ENCODE measurements around the gene RFXANK. TPM values are rescaled to one million over a fixed set of nuclear protein-coding genes. Genes with fewer than 3 reads are reported as not detected.

Gene RFXANK
- total RNA-seq, 4 donors from 2014 or later: 25.2 to 48.0 (median 32.1) TPM

DNA sequence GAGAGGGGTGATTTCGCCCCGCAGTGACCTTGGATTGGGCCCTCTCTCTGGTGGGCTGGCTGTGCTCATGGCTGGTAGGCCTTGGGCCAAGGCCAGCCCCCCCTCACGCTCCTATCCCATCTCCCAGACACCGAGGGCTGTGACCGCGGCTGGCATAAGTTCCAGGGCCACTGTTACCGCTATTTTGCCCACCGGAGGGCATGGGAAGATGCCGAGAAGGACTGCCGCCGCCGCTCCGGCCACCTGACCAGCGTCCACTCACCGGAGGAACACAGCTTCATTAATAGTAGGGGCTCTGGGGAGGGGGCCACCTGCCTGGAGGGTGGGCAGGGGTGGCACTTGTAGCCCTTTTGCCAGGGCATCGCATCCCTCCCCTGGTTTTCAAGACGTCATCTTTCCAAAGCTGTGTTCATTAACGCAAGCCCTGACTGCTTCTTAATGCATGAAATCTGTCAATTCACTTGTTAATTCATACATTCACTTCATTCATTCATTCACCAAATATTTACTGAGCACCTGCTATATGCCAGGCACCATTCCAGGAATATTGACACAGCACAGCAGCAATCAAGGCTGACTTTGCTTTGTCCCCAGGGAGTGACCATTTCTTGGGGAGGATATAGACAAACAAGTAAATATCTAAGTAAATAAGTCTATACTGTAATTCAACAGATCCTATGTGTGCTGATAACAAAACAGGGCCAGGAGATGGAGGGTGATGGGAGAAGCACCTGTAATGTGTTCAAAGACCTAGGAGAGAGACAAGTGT, 46.3 kb downstream of the RFXANK start:
- no peak for DNase-seq
- H3K27me3 ChIP-seq: peaks cover 0 to 33% (median 0%) of the 10 kb centered on the region in 4 donors
- H3K9me3 ChIP-seq: peaks cover 0 to 30% (median 20%) of the 10 kb centered on the region in 3 donors
- H3K27ac ChIP-seq: no peak overlapping the region
- no peak overlapping the region for H3K4me3 ChIP-seq
- intact Hi-C loops (cut with DNase I): no loop called here
- no peaks in the 10 kb centered on the region for H3K36me3 ChIP-seq
- TF ChIP-seq POLR2A (IDR thresholded peaks at IDR 0.05) (no peak), CTCF (IDR thresholded peaks at IDR 0.05) (no peak)
- H3K4me1 ChIP-seq: no peaks in the 10 kb centered on the region
- WGBS, 2 donors: 77 to 93% methylated on average over 6 to 13 of the region's 18 CpGs

DNA sequence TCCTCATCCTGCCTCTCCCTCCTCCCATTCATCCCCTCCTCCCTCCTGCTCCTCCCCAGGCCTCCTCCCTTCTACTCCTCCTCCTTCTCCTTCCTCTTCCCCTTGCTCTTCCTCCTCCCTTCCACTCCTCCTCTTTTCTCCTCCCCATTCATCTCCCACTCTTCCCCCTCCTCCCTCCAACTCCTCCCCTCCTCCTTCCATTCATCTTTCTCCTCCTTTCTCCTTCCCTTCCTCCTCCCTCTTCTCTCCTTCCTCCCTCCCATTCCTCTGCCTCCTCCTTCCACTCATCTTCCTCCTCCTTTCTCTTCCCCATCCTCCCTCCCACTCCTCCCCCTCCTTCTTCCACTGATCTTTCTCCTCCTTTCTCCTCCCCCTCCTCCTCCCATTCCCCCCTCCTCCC, 47.6 kb downstream of the RFXANK start:
- Histone ChIP-seq H3K27ac (no peak overlapping the region), H3K9me3 (peaks cover 0 to 16% (median 7%) of the 10 kb centered on the region in 3 donors), H3K36me3 (no peaks in the 10 kb centered on the region), H3K27me3 (peaks cover 0 to 33% (median 0%) of the 10 kb centered on the region in 4 donors), H3K4me3 (no peak overlapping the region), H3K4me1 (no peaks in the 10 kb centered on the region)
- intact Hi-C loops (cut with DNase I): no loop called here
- no peak for TF ChIP-seq CTCF (IDR thresholded peaks at IDR 0.05)
- TF ChIP-seq POLR2A (IDR thresholded peaks at IDR 0.05): no peak
- no peak for DNase-seq

DNA sequence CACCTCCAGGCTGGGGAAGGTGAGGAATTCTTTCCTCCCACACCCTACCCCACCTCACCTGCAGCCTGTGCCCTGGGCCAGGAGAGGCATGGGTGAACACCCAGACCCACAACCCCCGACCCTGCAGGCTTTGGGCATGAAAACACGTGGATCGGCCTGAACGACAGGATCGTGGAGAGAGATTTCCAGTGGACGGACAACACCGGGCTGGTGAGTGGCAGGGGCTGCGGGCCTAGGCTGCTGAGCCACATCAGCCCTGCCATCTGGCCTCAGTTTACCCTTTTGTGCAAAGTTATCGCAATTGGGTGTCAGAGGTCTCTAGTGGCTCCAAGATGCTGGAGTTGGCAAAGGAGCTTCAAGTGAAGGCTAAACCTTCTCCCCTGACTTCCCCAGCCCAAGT, 48.4 kb downstream of the RFXANK start:
- peaks cover 0 to 8% (median 0%) of the 10 kb centered on the region in 3 donors for H3K9me3 ChIP-seq
- H3K4me1 ChIP-seq: no peaks in the 10 kb centered on the region
- no peak overlapping the region for H3K4me3 ChIP-seq
- no peak for DNase-seq
- no peaks in the 10 kb centered on the region for H3K36me3 ChIP-seq
- peaks cover 0 to 33% (median 0%) of the 10 kb centered on the region in 4 donors for H3K27me3 ChIP-seq
- WGBS, 2 donors: 69 to 70% methylated on average over 6 to 9 of the region's 9 CpGs
- TF ChIP-seq CTCF (IDR thresholded peaks at IDR 0.05): no peak
- no peak overlapping the region for H3K27ac ChIP-seq
- intact Hi-C loops (cut with DNase I): no loop called here

DNA sequence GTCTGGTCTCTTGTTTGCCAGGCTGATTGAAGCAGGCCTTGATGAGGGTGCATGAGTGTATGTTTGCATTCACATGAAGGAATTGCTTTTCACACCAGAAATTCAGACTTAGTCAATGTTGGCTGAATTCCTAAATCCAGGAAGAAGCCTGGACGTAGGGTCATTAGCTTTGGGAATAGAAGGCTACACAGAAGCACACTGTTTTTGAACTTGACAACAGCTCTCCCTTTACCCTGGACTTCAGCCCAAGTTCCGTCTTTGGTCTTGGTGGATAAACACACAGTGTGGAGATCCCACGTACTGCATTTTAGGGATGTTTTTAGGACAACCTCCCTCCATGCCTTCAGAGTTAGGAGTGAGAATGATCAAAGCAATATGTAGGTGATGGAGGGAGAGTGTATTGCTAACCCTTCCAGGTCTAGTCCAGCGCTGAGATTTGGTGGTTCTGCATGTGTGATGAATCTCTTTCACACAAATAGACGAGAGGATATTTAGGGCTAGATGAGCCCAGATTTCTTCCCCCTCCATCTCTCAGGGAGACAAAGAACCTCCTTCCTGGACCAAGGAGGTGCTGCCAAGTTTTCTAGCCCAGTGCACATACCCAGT, 58.2 kb downstream of the RFXANK start:
- no peak for DNase-seq
- WGBS, 2 donors: 46 to 61% methylated on average over 5 of the region's 5 CpGs
- intact Hi-C loops (cut with DNase I): no loop called here
- TF ChIP-seq POLR2A (IDR thresholded peaks at IDR 0.05) (no peak), CTCF (IDR thresholded peaks at IDR 0.05) (no peak)
- H3K4me3 ChIP-seq: no peak overlapping the region
- no peaks in the 10 kb centered on the region for H3K9me3 ChIP-seq
- H3K36me3 ChIP-seq: no peaks in the 10 kb centered on the region
- no peak overlapping the region for H3K27ac ChIP-seq
- H3K4me1 ChIP-seq: no peaks in the 10 kb centered on the region
- H3K27me3 ChIP-seq: peaks cover 0 to 60% (median 2%) of the 10 kb centered on the region in 4 donors

Small RNA genes lying within 50 kb of the gene (small RNA-seq; reads per million reads assigned to genes)
- 0 reads per million in 4 donors for gene RNU6-1028P

Other genes with a start within 250 kb of the RFXANK start
- gene SUGP2, start 158.7 kb upstream of the RFXANK start, total RNA-seq: 10 to 100 TPM; 16.7 to 36.2 (median 21.5) TPM
- 10 to 100 TPM; 28.3 to 32.0 (median 28.7) TPM for gene ARMC6, start 158.7 kb upstream of the RFXANK start, total RNA-seq
- gene SLC25A42, start 128.3 kb upstream of the RFXANK start, total RNA-seq: 1 to 10 TPM; 1.7 to 3.8 (median 3.3) TPM
- 10 to 100 TPM; 11.0 to 30.3 (median 15.5) TPM for gene TMEM161A, start 53.8 kb upstream of the RFXANK start, total RNA-seq
- under 1 TPM in 1 of 4 donors, not detected in 3; 0.70 TPM for gene MEF2B, start 22.0 kb upstream of the RFXANK start, total RNA-seq
- 10 to 100 TPM in 3 of 4 donors, 1 to 10 TPM in 1; 8.8 to 15.4 (median 10.9) TPM for gene BORCS8, start 106 bp upstream of the RFXANK start, total RNA-seq
- 10 to 100 TPM in 3 of 4 donors, 1 to 10 TPM in 1; 8.8 to 22.9 (median 13.0) TPM for gene NR2C2AP, start 11.2 kb downstream of the RFXANK start, total RNA-seq
- gene NCAN, start 19.7 kb downstream of the RFXANK start, total RNA-seq: not detected
- gene TM6SF2, start 81.0 kb downstream of the RFXANK start, total RNA-seq: under 1 TPM in 1 of 4 donors, not detected in 3; 0.57 TPM
- gene SUGP1, start 128.3 kb downstream of the RFXANK start, total RNA-seq: 10 to 100 TPM; 31.0 to 47.4 (median 32.3) TPM
- gene MAU2, start 128.6 kb downstream of the RFXANK start, total RNA-seq: 10 to 100 TPM; 35.4 to 53.2 (median 39.1) TPM
- 10 to 100 TPM; 39.7 to 81.4 (median 41.6) TPM for gene GATAD2A, start 213.4 kb downstream of the RFXANK start, total RNA-seq